ENCODE measurements around the gene SDS.

The SDS gene

GRCh38 chr12:113424915-113425823 is 21.5 kb upstream of the SDS start:
- peak; percentile 64 to 69 for DNase-seq

- no peak for DNase-seq
Observed at GRCh38 chr12:113424456-113424855, 20.8 kb upstream of the SDS start.

GRCh38 chr12:113422886-113423669 is 19.4 kb upstream of the SDS start:
- no peak for DNase-seq

- peak; percentile 98 for DNase-seq
Observed at GRCh38 chr12:113422030-113422885, 18.6 kb upstream of the SDS start, which contains the start of gene SDSL. Gene SDSL (plus strand): TSS chr12:113422380. CDS start chr12:113427983, 5,603 bp downstream.

GRCh38 chr12:113420996-113421595 is 17.4 kb upstream of the SDS start:
- DNase-seq = no peak

DNA sequence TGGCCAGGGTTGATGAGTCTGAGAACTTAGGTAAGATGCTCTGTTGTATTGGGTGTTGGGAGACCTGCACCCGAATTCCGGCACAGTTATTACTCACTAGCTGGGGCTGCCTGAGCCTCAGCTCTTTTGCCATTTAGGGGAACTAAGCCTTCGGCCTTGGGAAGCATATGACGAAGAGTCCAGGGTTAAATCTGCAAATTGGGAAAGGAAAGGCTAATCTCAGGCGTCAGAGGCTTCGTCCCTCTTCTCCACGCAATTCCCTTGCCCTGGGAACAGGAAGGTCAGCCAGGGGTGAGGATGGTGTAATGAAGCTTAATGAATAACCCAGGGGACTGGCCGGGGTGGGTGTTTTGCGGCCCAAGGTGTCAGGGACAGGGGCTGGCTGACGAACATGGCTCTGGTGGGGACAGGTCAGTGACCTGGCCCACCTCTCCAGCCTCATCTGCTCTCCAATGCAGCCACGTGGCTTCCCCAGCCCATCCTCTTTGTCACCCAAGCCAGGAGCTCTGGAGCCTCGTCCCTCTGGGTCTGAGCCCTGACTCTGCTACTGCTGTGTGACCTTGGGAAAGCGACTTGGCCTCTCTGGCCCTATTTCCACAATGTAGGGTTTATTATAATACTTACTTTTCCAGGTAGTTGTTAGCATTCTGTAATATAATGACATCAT is 14.7 kb upstream of the SDS start:
- DNase-seq = peak; percentile 94 to 96

GRCh38 chr12:113416091-113416754 is 12.5 kb upstream of the SDS start:
- DNase-seq = peak; percentile 93 to 94

DNA sequence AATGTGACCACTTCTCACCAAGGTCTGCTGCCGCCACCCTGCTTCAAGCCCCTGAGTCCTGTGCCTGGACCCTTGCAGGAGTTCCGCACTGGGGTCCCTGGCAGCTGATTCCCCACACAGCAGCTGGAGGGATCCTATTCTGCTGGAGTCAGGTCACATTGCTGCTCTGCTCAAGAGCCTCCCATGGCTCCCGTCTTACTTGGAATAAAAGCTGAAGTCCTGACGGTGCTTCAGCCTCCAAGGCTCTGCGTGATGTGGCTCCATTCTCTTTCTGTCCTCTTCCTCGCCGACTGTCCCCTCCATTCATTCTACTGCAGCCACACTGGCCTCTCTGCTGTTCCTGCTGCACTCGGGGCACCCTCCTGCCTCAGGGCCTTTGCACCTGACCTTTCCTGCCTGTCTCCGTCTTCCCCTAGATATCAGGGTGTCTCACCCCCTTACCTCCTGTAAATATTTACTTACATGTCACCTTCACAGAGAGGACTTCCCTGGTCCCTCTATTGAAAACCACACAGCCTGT is 10.9 kb upstream of the SDS start:
- DNase-seq = no peak

- DNase-seq = peak; percentile 57 to 73
Observed at GRCh38 chr12:113413488-113413939, 9.8 kb upstream of the SDS start.

GRCh38 chr12:113409462-113410124 is 5.9 kb upstream of the SDS start:
- no peak for DNase-seq

DNA sequence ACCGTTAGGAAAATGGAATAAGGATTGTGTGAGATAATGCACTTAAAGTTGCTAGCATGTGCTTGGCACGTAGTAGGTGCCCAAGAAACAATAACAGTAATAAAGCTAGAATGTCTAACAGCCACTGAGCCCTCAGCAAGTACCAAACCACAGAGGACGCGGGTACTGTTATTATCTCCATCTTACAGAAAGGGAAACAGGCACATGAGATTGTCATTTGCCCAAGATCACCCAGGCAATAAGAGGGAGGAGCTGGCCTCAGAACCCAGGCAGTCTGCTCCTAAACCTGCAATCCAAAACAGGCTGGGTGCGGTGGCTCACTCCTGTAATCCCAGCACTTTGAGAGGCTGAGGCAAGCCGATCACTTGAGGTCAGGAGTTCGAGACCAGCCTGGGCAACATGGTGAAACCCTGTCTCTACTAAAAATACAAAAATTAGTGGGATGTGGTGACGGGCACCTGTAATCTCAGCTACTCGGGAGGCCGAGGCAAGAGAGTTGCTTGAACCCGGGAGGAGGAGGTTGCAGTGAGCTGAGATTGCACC is 5.1 kb upstream of the SDS start:
- DNase-seq = no peak

GRCh38 chr12:113407931-113408600 is 4.4 kb upstream of the SDS start:
- peak; percentile 34 to 53 for DNase-seq

DNA sequence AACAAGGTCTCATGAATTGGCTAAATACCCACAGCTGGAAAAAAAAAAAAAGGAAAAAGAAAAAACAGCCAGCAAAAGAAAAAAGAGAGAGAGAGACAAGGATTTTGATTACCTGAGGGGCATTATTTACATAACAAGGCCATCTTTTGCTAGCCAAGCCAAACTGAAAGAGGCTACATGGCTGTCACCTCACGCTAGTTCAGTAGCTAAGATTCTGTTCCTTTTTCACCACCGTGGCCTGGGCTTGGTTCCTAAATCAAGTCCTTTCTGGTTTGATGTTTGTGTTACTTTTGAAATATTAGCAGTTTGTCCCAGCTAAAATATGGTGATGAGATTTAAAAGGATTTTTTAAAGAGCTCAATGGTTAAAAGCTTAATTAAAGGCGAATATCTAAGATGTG is 2.0 kb upstream of the SDS start:
- DNase-seq = peak; percentile 59 to 60

- no peak for DNase-seq
Observed at GRCh38 chr12:113402586-113403260, 964 bp downstream of the SDS start.

- no peak for DNase-seq
Observed at GRCh38 chr12:113401066-113402000, 2.4 kb downstream of the SDS start.

DNA sequence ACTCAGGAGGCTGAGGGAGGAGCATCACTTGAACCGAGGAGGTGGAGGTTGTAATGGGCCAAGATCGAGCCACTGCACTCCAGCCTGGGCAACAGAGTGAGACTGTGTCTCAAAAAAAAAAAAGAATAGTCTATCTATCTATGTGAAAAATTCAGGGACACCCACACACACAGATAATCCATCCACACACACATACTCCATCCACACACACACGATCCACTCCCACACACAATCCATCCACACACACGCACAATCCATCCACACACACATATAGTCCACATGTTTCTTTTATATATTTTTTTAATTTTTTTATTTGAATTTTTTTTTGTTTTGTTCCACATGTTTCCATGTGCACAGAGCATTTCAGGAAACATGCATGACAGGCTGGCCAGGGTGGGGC is 3.3 kb downstream of the SDS start:
- no peak for DNase-seq

DNA sequence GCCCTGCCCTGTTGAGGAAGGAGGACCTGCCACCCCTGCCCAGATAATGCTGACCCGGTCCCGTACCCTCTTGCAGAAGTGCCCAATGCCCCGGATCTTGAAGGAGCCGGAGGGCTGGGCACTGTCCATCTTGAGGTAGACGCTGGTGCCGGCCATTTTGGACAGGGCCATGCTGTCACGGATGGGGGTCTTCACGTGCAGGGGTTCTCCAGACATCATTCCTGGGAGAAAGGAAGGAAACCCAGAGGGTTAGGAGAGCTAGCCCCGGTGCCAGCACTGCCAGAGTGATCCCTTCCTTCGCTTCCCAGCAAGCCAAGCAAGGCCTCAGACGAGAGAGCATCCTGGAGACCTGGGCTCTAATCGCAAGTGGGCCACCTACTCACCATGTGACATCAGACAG is 4.2 kb downstream of the SDS start:
- no peak for DNase-seq

Data from inflammatory macrophage (primary cell).